ENCODE data around the gene SLC9A9. TPM values are rescaled to one million over a fixed set of nuclear protein-coding genes. Genes with fewer than 3 reads are reported as not detected.

SLC9A9 gene
- polyA plus RNA-seq, 1 donor from 2014 or later, result 0.54 TPM

DNA sequence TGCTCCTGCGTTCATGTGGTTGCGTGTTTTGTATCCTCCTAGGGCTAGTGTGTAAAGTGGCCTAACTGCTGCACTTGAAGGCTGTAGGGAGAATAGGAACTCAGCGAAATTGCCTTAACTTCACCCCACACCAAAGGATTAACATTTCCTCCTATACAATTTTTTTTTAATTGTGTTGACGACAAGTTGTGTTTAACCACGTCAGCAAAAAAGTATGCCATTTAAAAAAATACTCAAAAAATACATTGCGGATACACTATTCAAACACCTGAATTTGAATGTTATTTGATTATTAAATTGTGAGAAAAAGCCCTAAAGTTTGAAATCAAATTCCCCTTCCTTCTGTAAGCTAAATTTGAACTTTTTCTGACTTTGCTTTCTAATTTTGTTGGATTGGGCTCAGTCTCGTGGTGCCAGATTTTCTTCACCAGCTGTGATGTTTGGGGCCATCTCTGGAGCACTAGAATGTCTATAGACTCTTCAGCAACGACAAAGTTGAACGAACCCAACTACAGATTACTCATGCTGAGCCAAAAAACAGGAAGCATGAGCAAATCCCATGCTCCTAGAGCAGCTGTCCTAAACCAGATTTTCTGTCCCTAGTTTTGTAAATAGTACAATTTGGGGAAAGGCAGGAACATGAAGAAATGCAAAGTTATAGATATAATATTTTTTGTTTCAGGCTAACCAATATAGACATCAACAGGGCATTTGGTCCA is 8.1 kb upstream of the SLC9A9 start:
- no peak for TF ChIP-seq MXI1 (conservative IDR thresholded peaks at IDR 0.05; ENCODE audit: poor library complexity, severe bottlenecking)
- no peak for TF ChIP-seq REST (IDR thresholded peaks at IDR 0.05; ENCODE audit: borderline replicate concordance)
- no peak for TF ChIP-seq TAF1 (IDR thresholded peaks at IDR 0.05; ENCODE audit: low read depth)
- TF ChIP-seq RAD21 (conservative IDR thresholded peaks at IDR 0.05), result no peak
- no peak for TF ChIP-seq SMC3 (conservative IDR thresholded peaks at IDR 0.05; ENCODE audit: poor library complexity)
- TF ChIP-seq POLR2AphosphoS5 (IDR thresholded peaks at IDR 0.05), result no peak
- TF ChIP-seq CTCF (IDR thresholded peaks at IDR 0.05; ENCODE audit: poor library complexity, severe bottlenecking), result no peak
- no peak for TF ChIP-seq EZH2 (IDR thresholded peaks at IDR 0.05; ENCODE audit: borderline replicate concordance, insufficient read depth, low read length, poor library complexity, severe bottlenecking)
- no peak for TF ChIP-seq EP300 (conservative IDR thresholded peaks at IDR 0.05; ENCODE audit: poor library complexity, severe bottlenecking)
- no peaks in the 10 kb centered on the region for H3K36me3 ChIP-seq (ENCODE audit: insufficient read depth, low read length)
- H3K9me2 ChIP-seq (ENCODE audit: insufficient read depth, low read length), result no peaks in the 10 kb centered on the region
- H3K9ac ChIP-seq (ENCODE audit: low read length), result no peak overlapping the region
- no peaks in the 10 kb centered on the region for H3K27me3 ChIP-seq (ENCODE audit: insufficient read depth, low read depth, low read length)
- no peaks in the 10 kb centered on the region for H3F3A ChIP-seq (ENCODE audit: insufficient read depth, low read length, poor library complexity, severe bottlenecking)
- no peak overlapping the region for H2AFZ ChIP-seq (ENCODE audit: low read depth, low read length)
- no peaks in the 10 kb centered on the region for H4K20me1 ChIP-seq (ENCODE audit: insufficient read depth)
- no peaks in the 10 kb centered on the region for H3K79me2 ChIP-seq (replicated peaks; ENCODE audit: insufficient read depth, low read length)
- H3K27ac ChIP-seq (ENCODE audit: low read length), result no peak overlapping the region
- H3K4me3 ChIP-seq (ENCODE audit: low read length), result no peak overlapping the region
- H3K9me3 ChIP-seq (ENCODE audit: low read length), result peaks cover 3% of the 10 kb centered on the region
- H3K4me2 ChIP-seq (ENCODE audit: low read length), result no peak overlapping the region

GRCh38 chr3:143855183-143855582 is 6.9 kb upstream of the SLC9A9 start:
- H3F3A ChIP-seq (ENCODE audit: insufficient read depth, low read length, poor library complexity, severe bottlenecking), result no peaks in the 10 kb centered on the region
- H3K9me3 ChIP-seq (ENCODE audit: low read length), result peaks cover 3% of the 10 kb centered on the region
- TF ChIP-seq SMC3 (conservative IDR thresholded peaks at IDR 0.05; ENCODE audit: poor library complexity) (no peak), REST (IDR thresholded peaks at IDR 0.05; ENCODE audit: borderline replicate concordance) (no peak), EP300 (conservative IDR thresholded peaks at IDR 0.05; ENCODE audit: poor library complexity, severe bottlenecking) (no peak), EZH2 (IDR thresholded peaks at IDR 0.05; ENCODE audit: borderline replicate concordance, insufficient read depth, low read length, poor library complexity, severe bottlenecking) (no peak), RAD21 (conservative IDR thresholded peaks at IDR 0.05) (no peak), CTCF (IDR thresholded peaks at IDR 0.05; ENCODE audit: poor library complexity, severe bottlenecking) (no peak), MXI1 (conservative IDR thresholded peaks at IDR 0.05; ENCODE audit: poor library complexity, severe bottlenecking) (no peak), TAF1 (IDR thresholded peaks at IDR 0.05; ENCODE audit: low read depth) (no peak), POLR2AphosphoS5 (IDR thresholded peaks at IDR 0.05) (no peak)
- H3K9ac ChIP-seq (ENCODE audit: low read length), result no peak overlapping the region
- no peak overlapping the region for H3K4me3 ChIP-seq (ENCODE audit: low read length)
- H4K20me1 ChIP-seq (ENCODE audit: insufficient read depth), result no peaks in the 10 kb centered on the region
- no peaks in the 10 kb centered on the region for H3K27me3 ChIP-seq (ENCODE audit: insufficient read depth, low read depth, low read length)
- no peak overlapping the region for H3K27ac ChIP-seq (ENCODE audit: low read length)
- H3K9me2 ChIP-seq (ENCODE audit: insufficient read depth, low read length), result no peaks in the 10 kb centered on the region
- no peaks in the 10 kb centered on the region for H3K36me3 ChIP-seq (ENCODE audit: insufficient read depth, low read length)
- no peak overlapping the region for H3K4me2 ChIP-seq (ENCODE audit: low read length)
- H3K79me2 ChIP-seq (replicated peaks; ENCODE audit: insufficient read depth, low read length), result no peaks in the 10 kb centered on the region
- H2AFZ ChIP-seq (ENCODE audit: low read depth, low read length), result no peak overlapping the region
